ENCODE results near the gene PCNX2.
"Not testable (repeated sequence)": the region's sequence is repeated elsewhere in the genome, so short reads cannot be mapped to it uniquely, and the experiment has no call there.

PCNX2 gene

DNA sequence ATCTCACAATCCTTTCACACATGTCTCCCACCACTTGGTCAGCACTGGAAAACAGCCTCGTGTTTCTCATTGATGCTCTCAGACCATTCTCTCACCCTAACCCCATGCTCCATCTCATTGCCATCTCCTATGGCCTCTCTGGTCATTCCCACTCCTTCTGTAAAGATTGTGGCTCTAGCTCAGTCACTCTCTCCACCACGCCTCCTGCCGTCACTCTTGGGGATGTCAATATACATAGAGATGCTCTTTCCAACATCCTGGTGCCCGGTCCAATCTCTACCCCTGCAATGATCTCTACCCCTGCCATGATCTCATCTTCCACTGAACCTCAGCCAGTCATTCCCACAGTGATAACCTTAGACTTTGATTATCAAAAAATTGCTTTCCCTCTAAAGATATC is 255.0 kb downstream of the PCNX2 start:
- DNase-seq, result no peak

DNA sequence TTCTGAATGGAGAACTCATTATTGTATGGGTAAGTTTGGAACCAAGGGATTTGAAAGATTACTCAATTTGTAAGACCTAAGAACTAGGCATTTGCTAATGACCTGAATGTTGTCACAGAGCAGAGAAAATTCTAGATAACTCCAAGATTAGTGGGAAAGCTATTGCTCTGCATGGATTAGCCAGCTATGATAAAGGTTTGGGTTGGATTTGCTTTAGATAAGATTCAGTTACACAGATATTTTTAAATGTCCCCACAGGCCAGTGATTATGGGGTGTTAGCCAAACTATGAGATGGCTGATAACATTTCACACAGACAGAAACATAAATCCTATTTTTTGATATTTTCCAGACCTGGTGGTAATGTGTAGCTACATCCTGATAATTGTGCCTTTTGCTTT is 256.9 kb downstream of the PCNX2 start:
- no peak for DNase-seq

DNA sequence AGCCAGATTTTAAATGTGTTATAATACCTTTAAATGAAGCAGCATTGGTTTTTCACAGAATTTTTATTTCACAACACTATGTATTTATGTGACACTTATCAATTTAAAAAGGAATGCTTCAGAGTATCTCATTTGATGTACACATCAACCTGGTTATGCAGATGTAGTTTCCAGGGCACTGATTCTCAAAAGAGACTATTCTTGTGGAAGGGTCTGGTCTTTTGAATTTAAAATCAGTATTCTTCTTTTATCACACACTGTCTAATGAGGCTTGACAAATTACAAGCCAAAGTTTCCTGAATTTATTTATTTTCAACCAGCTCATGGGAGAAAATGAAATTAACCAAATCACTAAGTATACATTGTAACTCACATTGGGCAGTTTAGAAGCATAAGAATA is 257.7 kb downstream of the PCNX2 start:
- DNase-seq, result no peak

DNA sequence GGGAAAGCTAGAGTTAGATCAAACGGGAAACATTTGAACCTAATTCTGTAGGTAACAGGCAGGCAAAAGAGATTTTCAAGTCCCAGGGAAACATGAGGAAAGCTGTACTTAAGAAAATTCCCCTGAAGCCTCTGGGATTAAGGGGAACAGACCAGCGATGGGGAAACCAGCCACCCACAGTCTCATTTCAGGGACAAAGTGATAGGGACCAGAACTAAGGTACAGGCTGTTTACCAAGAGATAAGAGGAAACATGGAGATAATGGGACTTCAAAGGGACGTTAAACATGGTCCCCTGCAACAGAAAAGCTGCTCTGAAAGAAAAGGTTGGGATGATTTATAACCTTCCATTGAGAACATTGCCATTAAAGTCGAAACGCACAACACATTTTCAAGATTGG is 260.7 kb downstream of the PCNX2 start:
- no peak for DNase-seq

DNA sequence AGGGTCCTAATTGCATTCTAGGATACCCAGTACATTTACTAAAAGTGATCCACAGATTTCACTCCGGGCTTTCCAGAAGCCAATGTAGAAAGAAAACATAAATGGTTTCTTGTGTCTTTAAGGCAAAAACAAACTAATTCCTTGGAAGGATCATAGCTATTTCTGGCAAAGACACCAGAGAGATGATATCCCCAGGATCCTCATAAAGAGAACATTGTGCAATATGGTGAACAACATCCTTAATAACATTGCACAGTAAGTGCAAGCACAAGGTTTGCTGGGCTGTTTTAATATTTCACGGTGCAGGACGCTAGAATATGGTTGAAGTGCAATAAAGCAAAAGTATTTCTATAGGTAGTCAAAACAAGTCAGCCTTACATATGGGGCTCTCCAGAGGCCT is 262.2 kb downstream of the PCNX2 start:
- no peak for DNase-seq

DNA sequence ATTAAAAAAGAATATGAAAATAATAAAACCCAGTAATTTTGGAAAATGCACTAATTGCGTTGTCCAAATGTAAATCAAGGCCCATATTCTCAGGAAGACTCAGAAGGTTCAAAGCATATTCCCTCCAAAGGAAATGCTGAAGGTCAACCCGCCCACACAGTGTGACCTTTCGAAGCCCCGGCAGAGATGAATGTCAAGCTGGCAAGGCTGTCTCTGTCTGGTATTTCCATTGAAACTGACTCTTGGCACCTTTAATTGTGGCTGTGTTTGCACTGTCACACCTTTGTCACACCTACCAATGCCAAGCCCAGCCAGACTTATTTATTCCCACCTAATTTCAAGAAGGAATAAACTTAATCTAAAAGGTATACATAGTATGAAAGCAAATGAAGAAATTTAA is 262.6 kb downstream of the PCNX2 start:
- DNase-seq, result no peak

DNA sequence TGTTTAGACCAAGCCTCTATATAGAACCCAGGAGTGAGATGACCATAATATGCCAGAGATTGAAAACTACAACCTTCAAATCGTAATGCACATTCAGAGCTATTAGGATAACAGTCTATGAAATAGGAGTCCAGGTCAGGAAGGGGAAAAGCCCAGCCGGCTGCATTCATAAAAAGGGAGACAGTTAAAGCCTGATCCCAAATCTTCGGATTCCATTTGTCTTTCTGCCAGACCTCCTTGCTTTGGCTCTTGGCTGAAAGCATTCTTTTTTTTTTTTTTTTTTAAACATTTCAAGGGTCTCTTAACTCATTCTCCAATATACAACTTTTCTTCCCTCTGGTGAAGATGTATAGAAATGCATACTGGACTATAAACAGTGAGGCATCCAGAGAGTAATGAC is 264.0 kb downstream of the PCNX2 start:
- no peak for DNase-seq

DNA sequence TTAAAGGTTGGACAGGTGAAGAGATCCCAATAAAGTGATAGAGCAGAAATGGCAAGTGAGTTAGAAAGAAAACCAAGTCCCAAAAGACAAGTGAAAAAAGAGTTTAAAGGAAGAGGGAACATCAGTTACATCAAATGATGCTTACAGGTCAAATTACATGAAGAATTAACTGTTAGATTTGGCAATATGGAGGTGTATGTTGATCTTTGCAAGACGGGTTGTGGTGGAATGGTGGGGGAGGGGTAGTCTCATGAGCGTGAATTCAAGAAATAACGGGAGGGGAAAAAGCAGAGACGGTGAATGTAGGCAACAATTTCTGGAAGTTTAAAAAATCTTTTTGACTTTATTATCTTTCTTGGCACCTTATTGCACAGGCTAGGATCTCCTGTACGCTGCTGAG is 268.5 kb downstream of the PCNX2 start:
- DNase-seq, result no peak

DNA sequence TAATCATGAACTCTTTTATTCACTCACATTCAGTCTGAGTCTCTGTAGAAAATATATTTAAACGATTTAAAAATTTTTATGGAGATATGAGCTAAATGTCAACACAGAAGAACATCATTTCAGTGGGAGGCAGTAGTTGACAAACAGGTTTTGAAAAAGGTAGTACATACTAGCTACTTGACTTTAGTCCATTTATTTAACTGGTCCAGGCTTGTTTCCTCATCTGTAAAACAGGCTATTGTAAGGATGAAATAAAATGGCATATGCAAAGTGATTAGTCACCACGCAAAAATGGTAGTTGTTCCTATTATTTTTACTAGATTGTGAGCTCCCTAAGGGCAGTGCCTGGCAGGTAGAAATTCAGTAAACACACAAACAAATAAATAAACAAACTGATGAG is 270.0 kb downstream of the PCNX2 start:
- peak; percentile 67 for DNase-seq

DNA sequence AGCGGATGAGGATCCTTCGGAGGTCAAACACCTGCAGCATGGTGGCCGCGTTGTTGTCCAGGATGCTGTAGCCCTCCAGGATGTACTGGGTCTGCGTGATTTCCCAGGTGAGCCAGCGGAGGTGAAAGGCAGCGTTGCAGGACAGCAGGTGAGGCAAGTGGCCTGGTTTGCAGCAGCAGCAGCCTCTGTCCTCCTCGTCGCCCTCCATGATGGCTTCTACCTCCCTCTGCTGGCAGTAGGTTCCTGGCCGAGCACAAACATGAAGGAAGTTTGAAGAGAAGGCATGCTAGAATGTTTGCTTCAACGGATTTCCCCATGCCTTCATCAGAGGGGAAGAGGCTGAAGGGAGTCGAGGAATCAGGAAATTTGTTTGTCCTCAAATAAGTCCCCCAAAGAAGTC is 270.4 kb downstream of the PCNX2 start:
- DNase-seq, result peak; percentile 75

DNA sequence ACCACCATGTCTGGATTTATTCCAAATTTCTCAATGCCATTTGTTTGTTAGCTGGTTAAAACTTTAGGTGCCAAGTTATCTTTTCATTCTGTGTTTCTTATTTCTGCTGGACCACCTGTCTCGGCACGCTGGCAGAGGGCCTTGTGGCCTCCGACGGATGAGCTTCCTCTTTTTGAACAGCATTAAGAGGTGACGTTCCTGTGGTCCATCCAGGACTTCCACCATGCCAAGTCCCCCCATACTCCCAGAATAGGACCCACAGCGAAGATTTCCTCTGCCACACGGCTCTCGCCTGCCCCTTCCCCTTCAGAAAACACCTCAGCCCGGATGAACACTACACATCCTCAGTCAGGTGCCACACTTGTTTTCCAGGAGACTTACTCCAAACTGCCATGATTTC is 271.3 kb downstream of the PCNX2 start:
- no peak for DNase-seq

DNA sequence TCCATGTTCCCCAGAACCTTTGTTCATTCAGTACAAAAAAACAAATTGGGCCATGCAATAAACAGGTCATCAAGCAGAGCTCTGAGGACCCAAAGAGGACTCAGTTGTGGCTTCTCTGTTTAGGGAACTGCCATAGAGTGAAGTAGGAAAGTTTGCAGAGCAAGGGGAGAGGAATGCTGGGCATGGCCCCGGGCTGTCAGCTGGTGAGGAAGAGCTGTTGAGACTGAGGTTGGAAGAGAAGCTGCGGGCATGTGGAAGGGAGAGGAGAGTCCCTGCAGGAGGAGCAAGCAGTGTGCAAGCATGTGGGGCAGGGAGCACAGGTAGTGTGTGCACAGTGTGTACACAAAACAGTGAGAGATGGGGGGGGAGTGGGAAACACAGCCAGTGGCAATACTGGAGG is 273.3 kb downstream of the PCNX2 start:
- DNase-seq, result no peak

DNA sequence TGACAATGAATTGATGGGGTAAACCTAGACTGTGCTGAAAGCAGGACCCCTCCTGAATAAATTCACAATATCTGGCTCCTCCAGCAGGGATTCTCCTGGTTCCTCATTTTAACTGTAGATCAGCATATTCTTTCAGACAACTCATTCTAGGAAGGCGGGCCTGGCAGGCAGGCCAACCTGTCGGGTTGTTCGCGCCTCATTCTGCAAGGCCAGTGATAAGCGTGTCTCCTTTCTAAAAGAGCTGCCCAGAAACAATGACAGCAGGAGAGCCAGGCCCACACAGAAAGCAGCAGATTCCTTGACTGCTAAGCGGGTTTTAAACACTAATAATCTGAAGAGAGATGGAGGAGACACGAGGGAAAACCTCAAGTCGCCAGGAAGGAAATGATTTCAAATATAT is 275.1 kb downstream of the PCNX2 start:
- DNase-seq, result no peak

DNA sequence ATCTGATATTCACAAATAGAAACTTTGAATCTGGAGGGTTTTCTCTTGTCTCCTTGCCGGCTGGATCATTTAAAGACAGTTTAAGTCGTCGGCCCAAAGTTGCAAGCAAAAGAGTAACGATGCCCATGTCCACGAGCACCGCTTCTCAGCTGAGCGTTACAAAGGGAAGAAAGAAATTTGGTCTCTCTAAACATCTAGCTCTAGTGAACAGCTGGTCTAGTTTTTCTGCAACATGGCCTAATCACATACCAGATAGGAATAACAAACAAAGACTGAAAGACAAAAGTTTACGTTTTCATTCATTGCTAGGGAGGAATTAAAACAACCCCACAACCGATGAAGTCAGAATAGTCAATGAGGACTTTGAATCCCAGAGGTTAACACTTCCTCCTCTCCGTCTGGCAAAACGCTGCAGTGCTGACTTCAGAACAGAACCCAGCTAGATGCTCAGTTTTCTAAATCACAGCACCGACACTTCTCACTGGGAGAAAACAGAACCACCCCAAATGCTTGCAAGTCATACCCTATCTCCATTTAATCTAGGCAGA is 275.7 kb downstream of the PCNX2 start:
- DNase-seq, result no peak

DNA sequence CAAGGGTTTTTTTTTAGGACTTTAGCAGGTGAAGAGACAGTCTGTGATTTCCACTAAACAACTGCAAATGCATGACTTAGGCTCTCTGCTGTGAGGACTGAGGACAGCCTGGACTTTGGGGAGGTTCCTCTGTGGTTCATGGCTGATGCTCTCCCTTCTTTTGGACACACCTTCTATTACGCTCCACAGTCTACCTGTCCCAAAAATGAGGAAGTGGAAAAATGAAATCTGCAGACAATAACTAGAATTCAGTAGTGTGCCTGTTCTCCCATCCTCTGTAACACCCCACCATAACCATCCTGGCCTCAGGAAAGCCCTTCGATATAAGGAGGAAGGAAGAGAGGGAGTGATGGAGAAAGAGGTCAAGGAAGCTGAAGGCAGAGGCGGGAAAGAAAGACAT is 276.4 kb downstream of the PCNX2 start:
- no peak for DNase-seq

DNA sequence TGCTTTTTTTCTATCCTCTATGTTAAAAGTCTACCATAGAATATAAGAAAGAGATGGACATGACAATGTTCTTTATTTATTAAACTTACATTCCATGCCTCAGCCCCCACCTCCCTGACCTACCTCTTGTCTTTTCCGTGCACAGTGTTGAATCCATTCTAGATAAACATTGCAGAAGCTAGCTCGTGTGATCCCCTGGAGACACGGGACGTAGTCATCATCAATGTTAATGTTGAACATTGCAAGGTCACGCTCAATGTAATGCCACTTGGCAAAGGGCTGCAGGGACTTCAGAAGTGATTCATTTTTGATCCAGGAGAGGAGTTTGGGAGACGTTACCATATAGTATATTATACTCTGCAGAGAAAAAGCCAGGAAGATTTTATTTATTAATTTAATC is 278.7 kb downstream of the PCNX2 start:
- no peak for DNase-seq

DNA sequence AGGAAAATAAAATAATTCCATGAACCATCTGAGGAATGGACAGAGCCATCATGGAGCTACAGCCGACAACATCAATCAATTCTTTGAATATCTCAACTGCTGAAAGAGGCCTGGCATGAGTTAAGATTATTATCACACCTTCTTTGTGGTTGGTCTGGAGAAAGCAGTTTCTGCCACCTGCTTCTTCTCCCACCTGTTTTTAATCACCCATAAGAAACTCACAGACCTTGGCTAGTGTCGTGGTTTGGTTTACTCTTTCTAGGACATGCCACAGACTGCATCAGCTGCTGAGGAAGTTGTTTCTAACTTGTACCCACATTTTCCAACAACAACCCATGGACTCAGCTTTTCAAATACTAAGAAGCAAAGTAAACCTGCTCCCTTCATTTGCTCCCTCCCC is 279.6 kb downstream of the PCNX2 start:
- DNase-seq, result no peak

DNA sequence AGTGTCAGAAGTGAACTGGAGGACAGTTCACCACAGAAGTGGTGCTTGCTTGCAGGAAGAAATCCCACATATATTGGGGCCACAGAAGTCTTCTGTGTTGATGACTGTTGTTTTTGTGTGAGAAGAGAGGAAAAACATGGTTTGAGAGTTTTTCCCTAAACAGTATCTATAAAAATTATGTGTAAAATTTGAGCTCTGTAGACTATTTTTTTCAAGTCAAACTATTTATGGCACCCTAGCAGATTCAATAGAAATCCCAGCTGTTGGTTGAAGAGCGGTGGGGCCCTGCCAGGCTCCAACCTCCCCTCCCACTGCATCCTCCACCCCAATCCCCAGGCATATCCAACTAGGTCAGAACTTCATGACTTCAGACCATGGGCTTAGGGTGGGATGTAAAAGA is 283.5 kb downstream of the PCNX2 start:
- DNase-seq, result no peak

DNA sequence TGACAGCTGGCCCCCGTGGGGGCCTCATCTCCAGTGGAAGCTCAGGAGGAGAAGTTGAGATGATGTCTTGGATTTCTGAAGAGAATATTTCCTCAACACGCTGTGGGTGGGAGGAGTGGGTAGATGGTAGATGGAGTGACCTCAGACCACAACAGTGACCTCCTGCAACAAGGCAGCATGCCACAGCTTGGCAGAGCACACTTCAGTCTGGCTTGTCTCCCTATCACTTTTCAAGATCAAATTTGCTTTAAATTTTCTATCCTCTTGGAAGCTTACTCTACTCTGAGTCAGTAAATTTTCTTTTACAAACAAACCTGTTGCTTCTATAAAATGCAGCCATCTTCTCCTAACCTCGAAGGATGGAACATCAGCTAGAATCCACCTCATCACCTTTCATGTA is 285.4 kb downstream of the PCNX2 start:
- no peak for DNase-seq

DNA sequence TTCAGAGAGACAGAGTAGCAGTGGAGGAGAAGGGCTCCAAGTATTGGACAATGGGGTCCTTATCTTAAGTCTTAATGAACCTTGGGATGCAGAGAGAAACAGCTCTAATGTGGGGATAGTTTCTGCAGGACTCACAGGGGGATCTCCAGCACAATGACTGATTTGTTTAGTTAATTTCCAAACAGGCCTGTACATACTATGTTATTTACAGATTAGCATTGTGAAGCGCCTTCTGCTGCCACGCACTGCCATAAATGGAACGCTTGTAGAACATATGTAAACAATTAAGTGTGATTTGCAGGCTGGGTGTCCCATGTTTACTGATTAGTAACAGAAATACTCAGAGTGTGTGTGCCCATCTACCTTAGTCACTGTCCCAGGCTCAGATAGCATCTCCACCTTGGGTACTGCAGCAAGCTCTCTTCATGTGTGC is 289.0 kb downstream of the PCNX2 start:
- DNase-seq, result peak; percentile 55

DNA sequence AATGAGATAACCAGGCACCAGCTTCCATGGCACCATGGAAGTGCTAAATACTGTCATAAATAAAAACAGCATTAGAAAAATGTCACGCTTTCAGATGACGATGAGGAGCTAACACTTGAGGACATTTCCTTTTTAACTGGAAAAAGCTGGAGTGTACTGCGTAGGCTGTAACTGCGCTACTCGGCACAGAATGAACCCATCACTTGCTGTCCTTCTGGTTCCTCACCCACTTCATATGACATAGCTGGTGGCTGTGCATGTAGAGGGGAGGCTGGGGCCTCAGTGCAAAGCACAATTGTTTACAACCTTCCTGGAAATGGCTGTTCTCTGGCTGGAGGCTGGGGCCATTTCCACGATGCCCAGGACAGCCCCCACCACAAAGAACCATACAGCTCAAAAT is 289.4 kb downstream of the PCNX2 start:
- no peak for DNase-seq

DNA sequence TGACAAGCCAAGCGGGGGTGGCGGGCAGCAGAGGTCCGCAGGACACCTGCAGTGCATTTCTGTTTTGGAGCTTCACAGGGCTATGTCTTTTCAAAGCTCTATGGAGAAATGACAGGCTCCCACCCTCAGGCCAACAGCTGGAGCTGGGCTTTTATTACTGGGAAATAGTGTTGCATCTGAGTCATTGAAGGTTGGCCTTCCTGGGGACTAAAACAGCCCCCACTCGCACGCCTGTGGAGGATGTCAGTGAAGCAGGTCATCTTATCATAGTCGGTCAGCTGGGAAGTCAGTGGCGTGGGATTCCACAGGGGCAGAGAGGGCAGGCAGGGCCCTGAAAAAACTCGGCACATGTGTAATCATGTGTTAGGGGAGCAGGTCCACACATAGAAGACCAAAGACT is 289.8 kb downstream of the PCNX2 start:
- DNase-seq, result no peak

DNA sequence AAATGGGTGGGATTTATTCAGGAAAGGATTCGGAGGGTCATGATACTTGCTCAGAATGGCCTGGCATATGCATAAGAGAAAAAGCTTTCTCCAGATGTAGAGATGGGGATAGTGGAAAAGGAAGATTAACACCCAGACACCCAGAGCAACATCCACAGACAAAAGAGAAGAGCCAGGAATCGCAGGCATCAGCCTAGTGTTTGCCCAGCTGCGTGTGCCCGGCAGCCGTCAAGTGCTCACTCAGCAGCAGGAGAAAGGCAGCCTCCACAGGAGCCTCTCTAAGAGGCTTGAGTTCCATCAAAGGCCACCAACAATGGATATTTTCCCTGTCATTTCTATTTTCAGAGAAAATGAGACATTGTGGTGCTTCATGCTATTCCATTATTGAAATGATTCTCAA is 290.4 kb downstream of the PCNX2 start:
- DNase-seq, result no peak

DNA sequence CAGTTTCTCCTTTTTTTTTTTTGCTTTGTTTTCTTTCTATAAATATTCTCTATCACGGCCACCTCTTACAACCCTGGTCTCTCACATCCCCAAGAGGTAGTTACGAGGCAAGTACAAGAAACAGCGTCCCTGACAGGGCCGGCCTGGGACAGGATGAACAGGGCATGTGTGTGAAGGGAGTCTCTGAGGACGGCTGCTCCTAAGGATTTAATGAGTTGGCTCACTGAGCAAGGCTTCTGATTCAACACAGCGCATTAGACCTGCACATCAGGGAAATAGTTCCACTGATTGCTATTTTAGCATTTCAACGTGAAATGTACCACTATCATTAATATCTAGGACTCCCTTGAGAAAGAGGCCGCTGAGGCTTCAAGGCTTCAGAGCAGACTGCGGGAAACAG is 291.1 kb downstream of the PCNX2 start:
- no peak for DNase-seq

DNA sequence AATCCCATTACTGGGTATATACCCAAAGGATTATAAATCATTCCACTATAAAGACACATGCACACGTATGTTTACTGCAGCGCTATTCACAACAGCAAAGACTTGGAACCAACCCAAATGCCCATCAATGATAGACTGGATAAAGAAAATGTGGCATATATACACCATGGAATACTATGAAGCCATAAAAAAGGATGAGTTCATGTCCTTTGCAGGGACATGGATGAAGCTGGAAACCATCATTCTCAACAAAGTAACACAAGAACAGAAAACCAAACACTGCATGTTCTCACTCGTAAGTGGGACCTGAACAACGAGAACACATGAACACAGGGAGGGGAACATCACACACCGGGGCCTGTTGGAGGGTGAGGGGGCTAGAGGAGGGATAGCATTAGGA is 291.9 kb downstream of the PCNX2 start:
- not testable (repeated sequence) for DNase-seq
